22Rv1 (cell line): ENCODE results near the gene SLC6A20.

Source experiments
- ZFX ChIP-seq: fragments of 450-650 bp; IDR thresholded peaks from 2 replicates; pipeline ENCODE4 v1.6.1; 2017; ENCODE audit warnings: antibody characterized with exemption, borderline replicate concordance
- TF ChIP-seq, protein P1 (sequence below): fragments of 450-650 bp; IDR thresholded peaks from 2 replicates; pipeline ENCODE4 v1.5.1; 2017; ENCODE audit warnings: mild to moderate bottlenecking

DNA sequence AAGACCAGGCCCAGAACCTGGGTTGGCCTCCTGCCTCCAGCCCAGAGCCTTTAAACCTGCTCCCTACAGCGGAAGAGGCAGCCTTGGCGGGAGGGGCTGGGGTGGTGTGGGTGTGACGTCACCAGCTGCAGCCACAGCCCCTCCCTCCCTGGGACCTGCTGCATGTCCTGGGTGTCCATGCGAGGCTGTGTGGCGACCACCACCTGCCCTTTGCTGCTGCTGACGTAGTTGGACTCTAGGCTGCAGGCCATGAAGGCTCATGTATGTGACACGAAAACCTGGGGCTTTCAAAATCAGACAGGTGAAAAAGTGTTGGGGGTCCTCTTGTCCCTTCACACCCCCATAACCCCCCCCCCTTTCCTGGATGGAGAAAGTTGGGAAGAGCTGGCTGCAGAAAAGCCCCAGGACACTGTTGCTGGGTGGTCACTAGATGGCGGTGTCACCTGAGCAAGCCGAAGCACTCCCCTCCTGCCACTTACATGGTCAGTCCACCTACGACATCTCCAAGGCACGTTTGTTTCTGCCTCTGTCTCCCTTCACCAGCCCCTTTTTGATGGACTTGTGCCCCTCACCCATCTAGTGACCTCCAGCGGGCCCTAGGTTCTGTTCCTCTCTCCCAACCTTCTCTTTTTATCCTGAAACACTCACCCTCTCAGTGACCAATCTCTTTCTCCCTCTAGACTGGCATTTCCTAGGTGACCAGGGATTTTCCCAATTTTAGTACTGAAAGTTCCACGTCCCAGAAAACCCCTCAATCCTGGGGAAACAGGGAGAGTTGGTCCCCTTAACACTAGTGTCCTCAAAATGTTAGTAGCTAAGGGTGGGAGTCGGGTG is 35.2 kb downstream of the SLC6A20 start:
- TF ChIP-seq, protein P1, sequence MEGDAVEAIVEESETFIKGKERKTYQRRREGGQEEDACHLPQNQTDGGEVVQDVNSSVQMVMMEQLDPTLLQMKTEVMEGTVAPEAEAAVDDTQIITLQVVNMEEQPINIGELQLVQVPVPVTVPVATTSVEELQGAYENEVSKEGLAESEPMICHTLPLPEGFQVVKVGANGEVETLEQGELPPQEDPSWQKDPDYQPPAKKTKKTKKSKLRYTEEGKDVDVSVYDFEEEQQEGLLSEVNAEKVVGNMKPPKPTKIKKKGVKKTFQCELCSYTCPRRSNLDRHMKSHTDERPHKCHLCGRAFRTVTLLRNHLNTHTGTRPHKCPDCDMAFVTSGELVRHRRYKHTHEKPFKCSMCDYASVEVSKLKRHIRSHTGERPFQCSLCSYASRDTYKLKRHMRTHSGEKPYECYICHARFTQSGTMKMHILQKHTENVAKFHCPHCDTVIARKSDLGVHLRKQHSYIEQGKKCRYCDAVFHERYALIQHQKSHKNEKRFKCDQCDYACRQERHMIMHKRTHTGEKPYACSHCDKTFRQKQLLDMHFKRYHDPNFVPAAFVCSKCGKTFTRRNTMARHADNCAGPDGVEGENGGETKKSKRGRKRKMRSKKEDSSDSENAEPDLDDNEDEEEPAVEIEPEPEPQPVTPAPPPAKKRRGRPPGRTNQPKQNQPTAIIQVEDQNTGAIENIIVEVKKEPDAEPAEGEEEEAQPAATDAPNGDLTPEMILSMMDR = peak; percentile 88
- no peak for TF ChIP-seq ZFX
